Measurements from ENCODE around the gene TPRX1. TPM values are rescaled to one million over a fixed set of nuclear protein-coding genes. Genes with fewer than 3 reads are reported as not detected.

TPRX1 gene

DNA sequence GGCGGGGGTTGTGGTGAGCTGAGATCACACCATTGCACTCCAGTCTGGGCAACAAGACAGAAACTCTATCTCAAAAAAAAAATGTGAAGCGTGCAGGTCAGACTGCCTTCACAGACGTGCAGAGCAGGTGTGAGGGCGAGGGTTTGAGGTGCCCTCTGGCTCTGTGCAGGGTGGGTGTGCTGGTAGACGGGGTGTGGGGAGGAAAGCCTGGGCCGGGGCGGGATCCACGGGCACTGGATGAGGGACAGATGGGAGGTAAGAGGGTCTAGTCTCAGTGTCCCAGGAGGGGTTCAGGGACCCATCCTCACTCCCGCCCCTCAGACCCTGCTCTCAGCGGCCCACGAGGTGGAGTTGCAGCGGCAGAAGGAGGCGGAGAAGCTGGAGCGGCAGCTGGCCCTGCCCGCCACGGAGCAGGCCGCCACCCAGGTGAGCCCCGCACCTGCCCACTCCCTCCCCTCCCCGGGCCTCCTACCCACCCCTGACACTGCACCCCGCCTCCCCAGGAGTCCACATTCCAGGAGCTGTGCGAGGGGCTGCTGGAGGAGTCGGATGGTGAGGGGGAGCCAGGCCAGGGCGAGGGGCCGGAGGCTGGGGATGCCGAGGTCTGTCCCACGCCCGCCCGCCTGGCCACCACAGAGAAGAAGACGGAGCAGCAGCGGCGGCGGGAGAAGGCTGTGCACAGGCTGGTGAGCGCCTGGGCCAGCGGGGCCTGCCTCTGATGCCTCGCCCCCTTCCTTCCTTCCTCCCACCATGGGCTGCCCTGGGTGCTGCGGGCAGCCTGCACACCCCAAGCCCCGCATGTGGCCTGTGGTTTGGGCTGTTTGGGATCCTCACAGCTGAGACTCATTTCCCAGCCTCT, 49.9 kb downstream of the TPRX1 start:
- WGBS, 2 donors (ENCODE audit: extremely low coverage in 2 of 2, insufficient read length in 2 of 2, insufficient replicate concordance in 1 of 2): no CpG with 5 or more reads among the region's 37 CpGs
- H3K9me3 ChIP-seq (replicated peaks in 1 of 2; ENCODE audit: control insufficient read depth in 2 of 2, insufficient read depth in 1 of 2, low read depth in 1 of 2, low read length in 2 of 2): peaks cover 0 to 2% of the 10 kb centered on the region in 2 donors
- DNase-seq (ENCODE audit: low spot score): no peak
- no peak overlapping the region for H3K14ac ChIP-seq (ENCODE audit: low read length)
- no peak overlapping the region for H3K4me3 ChIP-seq (ENCODE audit: low read length in 2 of 2)
- no peak overlapping the region for H3K18ac ChIP-seq (ENCODE audit: low read length)
- no peak overlapping the region for H3K23ac ChIP-seq (ENCODE audit: low read depth, low read length, poor library complexity)
- H2BK120ac ChIP-seq (ENCODE audit: low read depth, low read length): no peak overlapping the region
- no peaks in the 10 kb centered on the region for H3K27me3 ChIP-seq (ENCODE audit: control insufficient read depth in 3 of 3, insufficient read depth in 3 of 3, low read depth in 1 of 3, low read length in 3 of 3)
- H3K4ac ChIP-seq (ENCODE audit: low read length): no peak overlapping the region
- H2BK5ac ChIP-seq (ENCODE audit: low read length): no peak overlapping the region
- no peak overlapping the region for H4K91ac ChIP-seq (ENCODE audit: low read depth, low read length, poor library complexity)
- H2BK12ac ChIP-seq (ENCODE audit: low read length): no peak overlapping the region
- H3K4me2 ChIP-seq (ENCODE audit: insufficient read depth, low read length, poor library complexity, severe bottlenecking): no peak overlapping the region
- peaks cover 12% of the 10 kb centered on the region for H3K79me1 ChIP-seq (ENCODE audit: low read depth, low read length)
- no peaks in the 10 kb centered on the region for H3K4me1 ChIP-seq (ENCODE audit: control insufficient read depth in 2 of 2, insufficient read depth in 1 of 2, low read depth in 1 of 2, low read length in 2 of 2)
- no peak overlapping the region for H3K9ac ChIP-seq (ENCODE audit: low read depth, low read length, poor library complexity)
- no peak overlapping the region for H2BK15ac ChIP-seq (ENCODE audit: low read length)
- H2AK5ac ChIP-seq (ENCODE audit: low read depth, low read length): no peak overlapping the region
- no peak overlapping the region for H2AFZ ChIP-seq (ENCODE audit: low read length)
- no peak overlapping the region for H3K27ac ChIP-seq (replicated peaks; ENCODE audit: low read length)
- H3K36me3 ChIP-seq (replicated peaks in 1 of 2; ENCODE audit: control insufficient read depth in 2 of 2, insufficient read depth in 2 of 2, low read length in 2 of 2): peaks cover 63 to 95% of the 10 kb centered on the region in 2 donors
- H4K8ac ChIP-seq (ENCODE audit: low read depth, low read length): no peak overlapping the region

DNA sequence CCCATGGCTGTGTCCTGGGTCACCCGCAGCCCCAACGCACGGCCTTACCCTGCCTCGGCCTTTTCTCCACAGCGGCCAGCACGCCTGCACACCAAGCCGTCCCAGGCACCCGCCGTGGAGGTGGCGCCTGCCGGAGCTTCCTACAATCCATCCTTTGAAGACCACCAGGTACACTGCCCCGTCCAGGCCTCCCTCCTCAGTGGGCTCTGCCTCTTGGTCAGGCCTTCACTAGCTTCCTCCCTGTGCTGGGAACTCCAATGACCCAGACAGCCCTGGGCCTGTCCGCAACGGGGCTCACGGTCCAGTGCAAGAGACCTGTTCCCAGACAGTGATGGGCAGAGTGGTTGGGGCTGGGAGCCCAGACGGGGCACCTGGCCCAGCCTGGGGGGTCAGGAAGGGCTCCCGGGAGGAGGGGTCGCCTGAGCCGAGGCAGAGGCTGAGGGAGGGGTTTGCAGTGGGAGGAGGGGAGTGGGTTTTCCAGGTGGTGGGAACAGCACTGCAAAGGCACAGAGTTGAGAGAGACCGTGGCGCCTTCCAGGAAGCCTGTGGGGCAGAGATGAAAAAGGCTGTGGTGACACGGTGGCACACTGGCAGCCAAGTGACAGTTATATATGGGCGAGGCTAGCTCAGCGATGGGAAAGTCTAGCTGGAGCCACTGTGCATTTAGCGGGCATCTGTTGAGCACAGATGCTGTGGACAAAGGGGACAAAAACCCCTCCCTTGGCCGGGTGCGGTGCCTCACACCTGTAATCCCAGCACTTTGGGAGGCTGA, 51.7 kb downstream of the TPRX1 start:
- no peak for DNase-seq (ENCODE audit: low spot score)
- Histone ChIP-seq H3K4ac (ENCODE audit: low read length) (no peak overlapping the region), H3K18ac (ENCODE audit: low read length) (no peak overlapping the region), H2BK120ac (ENCODE audit: low read depth, low read length) (no peak overlapping the region), H2AFZ (ENCODE audit: low read length) (no peak overlapping the region), H3K4me1 (ENCODE audit: control insufficient read depth in 2 of 2, insufficient read depth in 1 of 2, low read depth in 1 of 2, low read length in 2 of 2) (no peaks in the 10 kb centered on the region), H3K27ac (replicated peaks; ENCODE audit: low read length) (no peak overlapping the region), H2BK12ac (ENCODE audit: low read length) (no peak overlapping the region), H4K8ac (ENCODE audit: low read depth, low read length) (no peak overlapping the region), H2BK15ac (ENCODE audit: low read length) (no peak overlapping the region), H3K36me3 (replicated peaks in 1 of 2; ENCODE audit: control insufficient read depth in 2 of 2, insufficient read depth in 2 of 2, low read length in 2 of 2) (peaks cover 68 to 94% of the 10 kb centered on the region in 2 donors), H3K23ac (ENCODE audit: low read depth, low read length, poor library complexity) (no peak overlapping the region), H3K27me3 (ENCODE audit: control insufficient read depth in 3 of 3, insufficient read depth in 3 of 3, low read depth in 1 of 3, low read length in 3 of 3) (no peaks in the 10 kb centered on the region), H2BK5ac (ENCODE audit: low read length) (no peak overlapping the region), H3K4me2 (ENCODE audit: insufficient read depth, low read length, poor library complexity, severe bottlenecking) (no peak overlapping the region), H3K4me3 (ENCODE audit: low read length in 2 of 2) (no peak overlapping the region), H3K9me3 (replicated peaks in 1 of 2; ENCODE audit: control insufficient read depth in 2 of 2, insufficient read depth in 1 of 2, low read depth in 1 of 2, low read length in 2 of 2) (no peaks in the 10 kb centered on the region), H3K14ac (ENCODE audit: low read length) (no peak overlapping the region), H4K91ac (ENCODE audit: low read depth, low read length, poor library complexity) (no peak overlapping the region), H3K9ac (ENCODE audit: low read depth, low read length, poor library complexity) (no peak overlapping the region), H2AK5ac (ENCODE audit: low read depth, low read length) (no peak overlapping the region), H3K79me1 (ENCODE audit: low read depth, low read length) (peaks cover 16% of the 10 kb centered on the region)
- WGBS, 2 donors (ENCODE audit: extremely low coverage in 2 of 2, insufficient read length in 2 of 2, insufficient replicate concordance in 1 of 2): no CpG with 5 or more reads among the region's 27 CpGs

Small RNA genes lying within 50 kb of the gene (small RNA-seq; reads per million reads assigned to genes)
- gene AC008745.1 (ENCODE audit: insufficient read depth): not detected
- gene SNORD23 (ENCODE audit: insufficient read depth): not detected
